Caco-2 (cell line): ENCODE measurements around the gene PLEK. TPM values are rescaled to one million over a fixed set of nuclear protein-coding genes. Genes with fewer than 3 reads are reported as not detected.

Experiments
- BruUV-seq: library from RNA; stranded (reverse); fragments of 400-500 nt; replicated peaks from 2 replicates; lab custom pipeline; 2021; lab: Mats Ljungman, UMichigan
- CTCF ChIA-PET: fragments of 300-600 bp; sonication (Branson Sonifier 250); formaldehyde crosslinking; loops from one replicate; lab custom pipeline; 2022; ENCODE audit warnings: antibody characterized with exemption; lab: Charles Lee
- POLR2A ChIA-PET: fragments of 300-600 bp; sonication (Branson Sonifier 250); formaldehyde crosslinking; loops from one replicate; lab custom pipeline; 2022; ENCODE audit warnings: antibody characterized with exemption; lab: Charles Lee
- DNase-seq, 2 experiments: peaks; one replicate each; pipeline versions ENCODE4 v3.0.0 to v3.0.0-alpha.2; 2020 to 2022
- H3K27me3 ChIP-seq: replicated peaks from 2 replicates; pipeline ENCODE4 v1.6.0; 2011; ENCODE audit warnings: low read length; ENCODE audit not compliant: control insufficient read depth, insufficient read depth
- H3K36me3 ChIP-seq: 2 replicates; pipeline ENCODE4 v1.5.1; 2011; ENCODE audit warnings: low read length; ENCODE audit not compliant: control insufficient read depth, insufficient read depth
- H3K4me1 ChIP-seq: fragments of 250-450 bp; sonication (Bioruptor Pico); 2 replicates; pipeline ENCODE4 v1.5.1; 2020; ENCODE audit warnings: mild to moderate bottlenecking
- H3K4me3 ChIP-seq: 2 replicates; pipeline ENCODE4 v1.5.1; 2011; ENCODE audit warnings: low read depth, mild to moderate bottlenecking, control low read depth, low read length
- H3K9me3 ChIP-seq: fragments of 250-450 bp; sonication (Bioruptor Pico); 2 replicates; pipeline ENCODE4 v1.5.1; 2020; ENCODE audit warnings: mild to moderate bottlenecking, moderate library complexity
- H3K27ac Mint-ChIP-seq: one replicate; pipeline ENCODE4 v1.8.0; 2022; ENCODE audit warnings: mixed read lengths; ENCODE audit not compliant: unreplicated experiment
- H3K27me3 Mint-ChIP-seq: one replicate; pipeline ENCODE4 v1.8.0; 2022; ENCODE audit warnings: mixed read lengths; ENCODE audit not compliant: insufficient read depth, unreplicated experiment
- H3K36me3 Mint-ChIP-seq: one replicate; pipeline ENCODE4 v1.8.0; 2022; ENCODE audit warnings: mild to moderate bottlenecking, mixed read lengths; ENCODE audit not compliant: insufficient read depth, unreplicated experiment
- H3K4me1 Mint-ChIP-seq: one replicate; pipeline ENCODE4 v1.8.0; 2022; ENCODE audit warnings: low read depth, mixed read lengths; ENCODE audit not compliant: unreplicated experiment
- H3K4me3 Mint-ChIP-seq: one replicate; pipeline ENCODE4 v1.8.0; 2022; ENCODE audit warnings: mild to moderate bottlenecking, moderate library complexity, mixed read lengths; ENCODE audit not compliant: unreplicated experiment
- H3K9me3 Mint-ChIP-seq: one replicate; pipeline ENCODE4 v1.8.0; 2022; ENCODE audit warnings: mixed read lengths; ENCODE audit not compliant: unreplicated experiment
- intact Hi-C: fragments of 100-400 bp; cut with micrococcal nuclease; formaldehyde crosslinking; loops from one replicate; pipeline ENCODE4 v1.10.0; 2022; ENCODE audit not compliant: unreplicated experiment
- total RNA-seq: library from RNA; stranded (reverse); gene quantifications from 2 replicates; pipeline ENCODE4 v1.2.3, GENCODE V29; 2022
- TF ChIP-seq, protein P1 (sequence below), 2 experiments: fragments of 200-600 bp in 1 of 2; IDR thresholded peaks; 1 replicate in 1 of 2; 2 replicates in 1 of 2; pipeline versions ENCODE4 v1.5.1 to v1.8.0; 2011 to 2022; ENCODE audit warnings: antibody characterized with exemption in 1 of 2, control low read depth in 1 of 2, inconsistent platforms in 1 of 2, low read depth in 1 of 2, low read length in 1 of 2, mild to moderate bottlenecking in 1 of 2, moderate library complexity in 1 of 2; ENCODE audit not compliant: insufficient read depth in 1 of 2, severe bottlenecking in 1 of 2, unreplicated experiment in 1 of 2

PLEK gene
- total RNA-seq, 1 experiment from 2014 or later = not detected

DNA sequence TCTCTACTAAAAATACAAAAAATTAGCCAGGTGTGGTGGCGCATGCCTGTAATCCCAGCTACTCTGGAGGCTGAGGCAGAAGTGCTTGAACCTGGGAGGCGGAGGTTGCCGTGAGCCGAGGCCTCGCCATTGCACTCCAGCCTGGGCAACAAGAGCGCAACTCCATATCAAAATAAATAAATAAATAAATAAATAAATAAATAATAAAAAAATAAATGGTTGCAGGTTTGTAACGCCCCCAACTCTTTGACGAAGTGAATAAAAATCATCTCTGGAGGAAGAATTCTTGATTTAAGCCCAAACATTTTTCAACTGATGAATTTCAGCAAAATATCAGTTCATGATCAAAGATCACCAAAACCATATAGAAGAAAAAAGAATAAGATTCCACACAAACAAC is 32.1 kb upstream of the PLEK start:
- CTCF ChIA-PET = no interaction called here
- intact Hi-C loops = no loop called here

DNA sequence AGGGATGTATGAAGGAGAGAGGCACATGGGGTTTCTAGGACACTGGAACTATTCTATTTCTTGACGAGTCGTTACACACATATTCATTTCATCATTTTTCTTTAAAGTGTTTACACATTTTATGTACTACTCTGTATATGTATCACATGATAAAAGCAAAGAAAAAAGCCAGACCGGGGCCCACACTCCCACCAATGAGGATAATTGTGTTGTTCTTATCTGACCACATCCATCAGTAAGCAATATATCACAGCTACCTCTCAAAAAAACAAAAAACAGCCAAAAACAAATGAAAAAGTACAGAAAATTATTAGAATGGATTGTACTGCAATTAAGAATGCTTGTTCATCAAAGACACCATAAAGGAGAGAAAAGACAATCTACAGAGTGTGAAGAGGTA is 31.2 kb upstream of the PLEK start:
- H3K4me3 Mint-ChIP-seq = no peak overlapping the region
- CTCF ChIA-PET = no interaction called here
- H3K9me3 Mint-ChIP-seq = no peaks in the 10 kb centered on the region
- DNase-seq = no peak
- BruUV-seq = no TSS peak
- H3K27me3 ChIP-seq = no peaks in the 10 kb centered on the region
- H3K9me3 ChIP-seq = no peaks in the 10 kb centered on the region
- no peaks in the 10 kb centered on the region for H3K36me3 ChIP-seq
- POLR2A ChIA-PET = no interaction called here
- H3K4me1 Mint-ChIP-seq = no peaks in the 10 kb centered on the region
- H3K36me3 Mint-ChIP-seq = no peaks in the 10 kb centered on the region
- intact Hi-C loops = no loop called here
- H3K4me3 ChIP-seq = no peak overlapping the region
- peaks cover 4% of the 10 kb centered on the region for H3K27me3 Mint-ChIP-seq
- H3K4me1 ChIP-seq = peaks cover 12% of the 10 kb centered on the region; the same call in 1 of the 2 replicates
- TF ChIP-seq, protein P1, sequence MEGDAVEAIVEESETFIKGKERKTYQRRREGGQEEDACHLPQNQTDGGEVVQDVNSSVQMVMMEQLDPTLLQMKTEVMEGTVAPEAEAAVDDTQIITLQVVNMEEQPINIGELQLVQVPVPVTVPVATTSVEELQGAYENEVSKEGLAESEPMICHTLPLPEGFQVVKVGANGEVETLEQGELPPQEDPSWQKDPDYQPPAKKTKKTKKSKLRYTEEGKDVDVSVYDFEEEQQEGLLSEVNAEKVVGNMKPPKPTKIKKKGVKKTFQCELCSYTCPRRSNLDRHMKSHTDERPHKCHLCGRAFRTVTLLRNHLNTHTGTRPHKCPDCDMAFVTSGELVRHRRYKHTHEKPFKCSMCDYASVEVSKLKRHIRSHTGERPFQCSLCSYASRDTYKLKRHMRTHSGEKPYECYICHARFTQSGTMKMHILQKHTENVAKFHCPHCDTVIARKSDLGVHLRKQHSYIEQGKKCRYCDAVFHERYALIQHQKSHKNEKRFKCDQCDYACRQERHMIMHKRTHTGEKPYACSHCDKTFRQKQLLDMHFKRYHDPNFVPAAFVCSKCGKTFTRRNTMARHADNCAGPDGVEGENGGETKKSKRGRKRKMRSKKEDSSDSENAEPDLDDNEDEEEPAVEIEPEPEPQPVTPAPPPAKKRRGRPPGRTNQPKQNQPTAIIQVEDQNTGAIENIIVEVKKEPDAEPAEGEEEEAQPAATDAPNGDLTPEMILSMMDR (IDR thresholded peaks at IDR 0.05; ENCODE audit: insufficient read depth in 1 of 2, low read depth in 1 of 2, low read length in 1 of 2, severe bottlenecking in 1 of 2, unreplicated experiment in 1 of 2) = no peak
- H3K27ac Mint-ChIP-seq = no peak overlapping the region

More for the DNA sequence above, 32.1 kb upstream of the PLEK start:
- no peak overlapping the region for H3K4me3 ChIP-seq
- peaks cover 12% of the 10 kb centered on the region; the same call in 1 of the 2 replicates for H3K4me1 ChIP-seq
- Mint-ChIP-seq H3K27ac (no peak overlapping the region), H3K4me1 (no peaks in the 10 kb centered on the region), H3K36me3 (no peaks in the 10 kb centered on the region), H3K9me3 (no peaks in the 10 kb centered on the region), H3K27me3 (peaks cover 4% of the 10 kb centered on the region), H3K4me3 (no peak overlapping the region)
- TF ChIP-seq, protein P1 (IDR thresholded peaks at IDR 0.05; ENCODE audit: insufficient read depth in 1 of 2, low read depth in 1 of 2, low read length in 1 of 2, severe bottlenecking in 1 of 2, unreplicated experiment in 1 of 2) = no peak
- no peaks in the 10 kb centered on the region for H3K9me3 ChIP-seq
- no peak for DNase-seq
- H3K27me3 ChIP-seq = no peaks in the 10 kb centered on the region
- POLR2A ChIA-PET = no interaction called here
- H3K36me3 ChIP-seq = no peaks in the 10 kb centered on the region
- no TSS peak for BruUV-seq

DNA sequence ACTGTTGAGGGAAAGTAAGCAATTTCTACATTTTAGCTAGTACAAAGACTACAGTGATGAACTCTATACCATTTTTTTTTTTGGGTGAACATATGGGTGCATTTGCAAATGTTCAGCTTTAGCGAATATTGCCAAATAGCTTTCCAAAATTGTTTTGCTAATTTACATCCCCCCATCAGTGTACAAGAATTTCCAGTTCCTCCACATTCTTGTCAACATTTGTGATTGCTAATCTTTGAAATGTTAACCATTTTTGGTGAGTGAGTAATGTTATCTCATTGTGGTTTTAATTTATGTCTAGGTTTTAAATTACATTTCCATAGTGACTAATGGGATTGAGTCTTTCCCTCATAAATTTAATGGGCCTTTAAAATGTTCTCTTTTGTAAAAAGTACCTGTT is 28.9 kb upstream of the PLEK start:
- CTCF ChIA-PET = no interaction called here
- Mint-ChIP-seq H3K4me3 (no peak overlapping the region), H3K27ac (no peak overlapping the region), H3K9me3 (no peaks in the 10 kb centered on the region), H3K36me3 (no peaks in the 10 kb centered on the region), H3K4me1 (no peaks in the 10 kb centered on the region), H3K27me3 (peaks cover 8% of the 10 kb centered on the region)
- TF ChIP-seq, protein P1 (IDR thresholded peaks at IDR 0.05; ENCODE audit: insufficient read depth in 1 of 2, low read depth in 1 of 2, low read length in 1 of 2, severe bottlenecking in 1 of 2, unreplicated experiment in 1 of 2) = no peak
- no peaks in the 10 kb centered on the region for H3K36me3 ChIP-seq
- peaks cover 12% of the 10 kb centered on the region; the same call in 1 of the 2 replicates for H3K4me1 ChIP-seq
- H3K4me3 ChIP-seq = no peak overlapping the region
- no peak for DNase-seq
- BruUV-seq = no TSS peak
- H3K27me3 ChIP-seq = no peaks in the 10 kb centered on the region
- POLR2A ChIA-PET = no interaction called here
- no peaks in the 10 kb centered on the region for H3K9me3 ChIP-seq
- intact Hi-C loops = no loop called here
